OCI-LY7 (cell line): ENCODE results near the gene COL4A5. TPM values are rescaled to one million over a fixed set of nuclear protein-coding genes. Genes with fewer than 3 reads are reported as not detected.

Experiments used
- BruUV-seq: library from RNA; stranded (reverse); fragments of 400-500 nt; replicated peaks from 2 replicates; lab custom pipeline; 2021; lab: Mats Ljungman, UMichigan
- CTCF ChIA-PET: fragments of 300-600 bp; sonication (Branson Sonifier 250); formaldehyde crosslinking; loops from one replicate; lab custom pipeline; 2022; ENCODE audit warnings: antibody characterized with exemption; ENCODE audit not compliant: unreplicated experiment; lab: Charles Lee
- POLR2A ChIA-PET: fragments of 300-600 bp; sonication (Branson Sonifier 250); formaldehyde crosslinking; loops from one replicate; lab custom pipeline; 2022; ENCODE audit warnings: antibody characterized with exemption; lab: Charles Lee
- DNase-seq: peaks from one replicate; pipeline ENCODE4 v3.0.0-alpha.2; 2015; ENCODE audit warnings: low spot score
- H2AFZ ChIP-seq: fragments of 200-600 bp; sonication (generic), shearing (Covaris generic); 2 replicates; pipeline ENCODE4 v1.6.1; 2014; ENCODE audit warnings: mild to moderate bottlenecking, antibody characterized with exemption, low read length, moderate library complexity
- H3K27ac ChIP-seq: fragments of 200-600 bp; sonication (generic); 2 replicates; pipeline ENCODE4 v1.5.1; 2014; ENCODE audit warnings: mixed run types, low read depth, mild to moderate bottlenecking, moderate library complexity, low read length, inconsistent platforms; ENCODE audit not compliant: poor library complexity, severe bottlenecking
- H3K36me3 ChIP-seq: fragments of 200-600 bp; sonication (generic); 2 replicates; pipeline ENCODE4 v1.6.1; 2014; ENCODE audit warnings: mild to moderate bottlenecking, antibody characterized with exemption, low read length, moderate library complexity, mixed read lengths; ENCODE audit not compliant: insufficient read depth
- H3K4me1 ChIP-seq: fragments of 200-600 bp; sonication (generic); 2 replicates; pipeline ENCODE4 v1.5.1; 2014; ENCODE audit warnings: mild to moderate bottlenecking, low read length; ENCODE audit not compliant: insufficient read depth, poor library complexity, severe bottlenecking
- H3K4me2 ChIP-seq: fragments of 200-600 bp; sonication (generic); 2 replicates; pipeline ENCODE4 v1.6.1; 2014; ENCODE audit warnings: mild to moderate bottlenecking, low read length
- H3K4me3 ChIP-seq: fragments of 200-600 bp; sonication (generic); 2 replicates; pipeline ENCODE4 v1.5.1; 2014; ENCODE audit warnings: mild to moderate bottlenecking, low read depth, low read length; ENCODE audit not compliant: poor library complexity, severe bottlenecking
- H3K79me2 ChIP-seq: fragments of 200-600 bp; sonication (generic); 2 replicates; pipeline ENCODE4 v1.6.1; 2016; ENCODE audit warnings: low read depth, mild to moderate bottlenecking, low read length, moderate library complexity, mixed read lengths; ENCODE audit not compliant: insufficient read depth
- H3K9me2 ChIP-seq: fragments of 200-600 bp; sonication (generic); 2 replicates; pipeline ENCODE4 v1.6.1; 2016; ENCODE audit warnings: mild to moderate bottlenecking, low read length, mixed read lengths; ENCODE audit not compliant: insufficient read depth
- H3K9me3 ChIP-seq: fragments of 200-600 bp; sonication (generic); 2 replicates; pipeline ENCODE4 v1.6.1; 2014; ENCODE audit warnings: mild to moderate bottlenecking, mixed run types, low read length, mixed read lengths
- H4K20me1 ChIP-seq: fragments of 200-600 bp; sonication (generic); 2 replicates; pipeline ENCODE4 v1.6.1; 2014; ENCODE audit warnings: mild to moderate bottlenecking, antibody characterized with exemption, low read length, moderate library complexity, mixed read lengths; ENCODE audit not compliant: insufficient read depth
- CTCF ChIP-seq: fragments of 200-600 bp; sonication (generic); conservative IDR thresholded peaks from 2 replicates; pipeline ENCODE4 v1.5.1; 2014; ENCODE audit warnings: mild to moderate bottlenecking, antibody characterized with exemption, low read length, moderate library complexity, mixed read lengths
- EZH2phosphoT487 ChIP-seq: fragments of 200-600 bp; sonication (generic); IDR thresholded peaks from 2 replicates; pipeline ENCODE4 v1.6.1; 2018; ENCODE audit warnings: low read depth, borderline replicate concordance, mild to moderate bottlenecking, mixed run types, antibody characterized with exemption, low read length, moderate library complexity, mixed read lengths
- intact Hi-C: fragments of 100-400 bp; cut with micrococcal nuclease; formaldehyde crosslinking; loops from one replicate; pipeline ENCODE4 v1.10.0; 2022; ENCODE audit not compliant: unreplicated experiment
- total RNA-seq, 2 experiments: library from RNA; depleted of rRNA in 1 of 2; stranded (reverse); fragments of >200 nt in 1 of 2; shearing (Covaris generic) in 1 of 2; gene quantifications; 2 replicates each; pipeline ENCODE4 v1.2.3, GENCODE V29; 2014 to 2022

COL4A5 gene
- total RNA-seq, 2 experiments from 2014 or later, result not detected

GRCh38 chrX:108412783-108413182 is 26.9 kb upstream of the COL4A5 start:
- H3K79me2 ChIP-seq, result no peaks in the 10 kb centered on the region
- TF ChIP-seq CTCF (no peak), EZH2phosphoT487 (no peak)
- intact Hi-C loops, result no loop called here
- H3K27ac ChIP-seq, result no peak overlapping the region
- no peaks in the 10 kb centered on the region for H3K9me2 ChIP-seq
- no peaks in the 10 kb centered on the region for H4K20me1 ChIP-seq
- ChIA-PET POLR2A (interaction anchor here (0.7 kb wide), 1 partner anchor 33 kb away, joined by 3 read pairs; no protein-coding TSS in a partner anchor), CTCF (no interaction called here)
- no TSS peak for BruUV-seq
- no peaks in the 10 kb centered on the region for H3K4me1 ChIP-seq
- no peak overlapping the region for H3K4me3 ChIP-seq
- H3K4me2 ChIP-seq, result no peak overlapping the region
- no peak overlapping the region for H2AFZ ChIP-seq
- no peaks in the 10 kb centered on the region for H3K9me3 ChIP-seq
- H3K36me3 ChIP-seq, result no peaks in the 10 kb centered on the region
- DNase-seq, result no peak

GRCh38 chrX:108415146-108415545 is 24.5 kb upstream of the COL4A5 start:
- Histone ChIP-seq H3K4me2 (no peak overlapping the region), H3K4me1 (no peaks in the 10 kb centered on the region), H4K20me1 (no peaks in the 10 kb centered on the region), H2AFZ (no peak overlapping the region), H3K9me2 (no peaks in the 10 kb centered on the region), H3K4me3 (no peak overlapping the region), H3K27ac (no peak overlapping the region), H3K36me3 (no peaks in the 10 kb centered on the region), H3K79me2 (no peaks in the 10 kb centered on the region), H3K9me3 (no peaks in the 10 kb centered on the region)
- BruUV-seq, result no TSS peak
- TF ChIP-seq CTCF, result no peak
- TF ChIP-seq EZH2phosphoT487, result no peak
- no peak for DNase-seq
- POLR2A ChIA-PET, result no interaction called here
- CTCF ChIA-PET, result no interaction called here
- intact Hi-C loops, result no loop called here

GRCh38 chrX:108415891-108416290 is 23.7 kb upstream of the COL4A5 start:
- no peaks in the 10 kb centered on the region for H3K4me1 ChIP-seq
- no peak for DNase-seq
- no peak overlapping the region for H3K4me3 ChIP-seq
- no TSS peak for BruUV-seq
- no peaks in the 10 kb centered on the region for H3K9me3 ChIP-seq
- H4K20me1 ChIP-seq, result no peaks in the 10 kb centered on the region
- no peaks in the 10 kb centered on the region for H3K79me2 ChIP-seq
- H2AFZ ChIP-seq, result no peak overlapping the region
- ChIA-PET CTCF (no interaction called here), POLR2A (no interaction called here)
- H3K27ac ChIP-seq, result no peak overlapping the region
- H3K4me2 ChIP-seq, result no peak overlapping the region
- H3K9me2 ChIP-seq, result no peaks in the 10 kb centered on the region
- no peaks in the 10 kb centered on the region for H3K36me3 ChIP-seq
- intact Hi-C loops, result no loop called here
- TF ChIP-seq CTCF, result no peak
- no peak for TF ChIP-seq EZH2phosphoT487
